Kidney (tissue), 14 donors: ENCODE results near the gene SLC25A13. TPM values are rescaled to one million over a fixed set of nuclear protein-coding genes. Genes with fewer than 3 reads are reported as not detected.

ENCODE experiments used
- DNase-seq, 5 donors: peaks; one replicate each; pipeline ENCODE4 v3.0.0-alpha.2; 2013 to 2020
- FAIRE-seq: peaks from 2 replicates; lab custom pipeline; 2012; peaks lifted over from hg19 to GRCh38; lab: Jason Lieb, UNC
- H3K27ac ChIP-seq, 2 donors: one replicate each; pipeline ENCODE4 v1.7.0; 2013; ENCODE audit warnings: low read depth in 2 of 2, low read length in 2 of 2, inconsistent platforms in 1 of 2
- H3K27me3 ChIP-seq: one replicate; pipeline ENCODE4 v1.7.1; 2013; ENCODE audit warnings: low read length, inconsistent platforms; ENCODE audit not compliant: control insufficient read depth, insufficient read depth
- H3K36me3 ChIP-seq, 3 donors: one replicate each; pipeline versions ENCODE4 v1.7.0 to v1.7.1; 2013; ENCODE audit warnings: low read length in 3 of 3, control low read depth in 1 of 3, inconsistent platforms in 1 of 3; ENCODE audit not compliant: insufficient read depth in 3 of 3, control insufficient read depth in 2 of 3
- H3K4me1 ChIP-seq, 3 donors: one replicate each; pipeline versions ENCODE4 v1.7.0 to v1.7.1; 2013; ENCODE audit warnings: low read length in 3 of 3, inconsistent platforms in 1 of 3, low read depth in 1 of 3; ENCODE audit not compliant: control insufficient read depth in 2 of 3, insufficient read depth in 2 of 3
- H3K4me3 ChIP-seq, 3 donors: one replicate each; pipeline versions ENCODE4 v1.7.0 to v1.8.1; 2013; ENCODE audit warnings: low read length in 3 of 3, control low read depth in 1 of 3, inconsistent platforms in 1 of 3
- H3K9ac ChIP-seq, 3 donors: one replicate each; pipeline versions ENCODE4 v1.7.0 to v1.7.1; 2013; ENCODE audit warnings: low read length in 3 of 3, control low read depth in 1 of 3, inconsistent platforms in 1 of 3
- H3K9me3 ChIP-seq, 3 donors: one replicate each; pipeline versions ENCODE4 v1.7.0 to v1.7.1; 2013; ENCODE audit warnings: low read length in 3 of 3, control low read depth in 1 of 3, inconsistent platforms in 1 of 3; ENCODE audit not compliant: control insufficient read depth in 2 of 3, insufficient read depth in 1 of 3
- CTCF ChIP-seq: IDR thresholded peaks from 3 replicates; pipeline ENCODE4 v1.5.1; 2012; ENCODE audit warnings: mild to moderate bottlenecking, moderate library complexity, borderline replicate concordance; ENCODE audit not compliant: insufficient read depth; ENCODE audit errors: extremely low read depth
- intact Hi-C: fragments of 100-400 bp; cut with DNase I; formaldehyde crosslinking; loops from one replicate; pipeline ENCODE4 v1.11.1; 2022
- polyA plus RNA-seq: library from polyadenylated mRNA; stranded (reverse); fragments of 350-450 nt; fragmentation: Illumina TruSeq; extraction: RNeasy Lipid Tissue Mini Kit (QIAGEN cat#74804); gene quantifications from one replicate; pipeline ENCODE4 v1.2.3, GENCODE V29; 2014; ENCODE audit warnings: low read depth, low replicate concordance; ENCODE audit not compliant: insufficient read depth
- total RNA-seq: library from RNA; stranded (reverse); fragmentation: NEBNext Ultra II Directional; extraction: Animal tissue kit (Norgen Biotek cat#: 25700); gene quantifications from one replicate; pipeline ENCODE4 v1.2.1, GENCODE V29; 2021
- donor health status: control.
- donor health status: control.
- donor health status: control.
- donor health status: control.
- donor health status: control.
- donor health status: DM: yes; HTN: yes; CAD: no.
- donor health status: Normal renal cell carcinoma (clear cell type).

The SLC25A13 gene
- total and polyA plus RNA-seq, 2 donors from 2014 or later, result 23.9 to 32.1 TPM

GRCh38 chr7:96305915-96306314 lies 16.0 kb downstream of the SLC25A13 start:
- intact Hi-C loops, result no loop called here
- Histone ChIP-seq H3K4me1 (peaks cover 0 to 25% (median 5%) of the 10 kb centered on the region in 3 donors), H3K27me3 (no peaks in the 10 kb centered on the region)

GRCh38 chr7:96304573-96304972 lies 17.3 kb downstream of the SLC25A13 start:
- Histone ChIP-seq H3K4me1 (peaks cover 0 to 13% (median 5%) of the 10 kb centered on the region in 3 donors), H3K9me3 (no peaks in the 10 kb centered on the region), H3K4me3 (no peak overlapping the region), H3K27me3 (no peaks in the 10 kb centered on the region), H3K27ac (no peak overlapping the region), H3K9ac (no peak overlapping the region), H3K36me3 (no peaks in the 10 kb centered on the region)
- FAIRE-seq, result no peak
- DNase-seq, result no peak
- intact Hi-C loops, result no loop called here
- TF ChIP-seq CTCF, result no peak

More at GRCh38 chr7:96305915-96306314, 16.0 kb downstream of the SLC25A13 start:
- H3K4me3 ChIP-seq, result no peak overlapping the region
- TF ChIP-seq CTCF, result no peak
- H3K27ac ChIP-seq, result no peak overlapping the region
- H3K9ac ChIP-seq, result no peak overlapping the region
- no peaks in the 10 kb centered on the region for H3K36me3 ChIP-seq
- no peaks in the 10 kb centered on the region for H3K9me3 ChIP-seq
- FAIRE-seq (no peak), DNase-seq (no peak)

GRCh38 chr7:96303686-96304443 lies 18.0 kb downstream of the SLC25A13 start:
- no peak for TF ChIP-seq CTCF
- FAIRE-seq (no peak), DNase-seq (peak in 2 of 5 donors; percentile 11 to 12)
- H3K27ac ChIP-seq, result no peak overlapping the region
- no peak overlapping the region for H3K4me3 ChIP-seq
- intact Hi-C loops, result no loop called here
- H3K9me3 ChIP-seq, result no peaks in the 10 kb centered on the region
- H3K4me1 ChIP-seq, result peaks cover 0 to 6% (median 2%) of the 10 kb centered on the region in 3 donors
- H3K27me3 ChIP-seq, result no peaks in the 10 kb centered on the region
- no peaks in the 10 kb centered on the region for H3K36me3 ChIP-seq
- no peak overlapping the region for H3K9ac ChIP-seq
